ENCODE data around the gene SBF2.

The SBF2 gene

GRCh38 chr11:10322830-10323792 is 29.1 kb upstream of the SBF2 start:
- 30% methylated on average over 7 of the region's 8 CpGs for WGBS
- Histone ChIP-seq H3K4me2 (ENCODE audit: low read length, poor library complexity, severe bottlenecking) (peak overlapping the region; percentile 45), H3K27me3 (ENCODE audit: control insufficient read depth in 1 of 2, insufficient read depth in 1 of 2, low read length in 2 of 2) (no peaks in the 10 kb centered on the region), H4K91ac (ENCODE audit: low read length) (no peak overlapping the region), H3K27ac (ENCODE audit: low read length, poor library complexity, severe bottlenecking) (no peak overlapping the region), H2AFZ (ENCODE audit: low read depth, low read length) (no peak overlapping the region), H2BK120ac (ENCODE audit: low read depth, low read length) (peak overlapping the region; percentile 40), H2BK15ac (ENCODE audit: low read depth, poor library complexity, severe bottlenecking) (peak overlapping the region; percentile 64), H2BK12ac (ENCODE audit: low read length in 2 of 2) (peak overlapping the region; percentile 75 to 80), H3K23ac (ENCODE audit: low read length in 2 of 2) (no peak overlapping the region), H3K4me1 (ENCODE audit: control insufficient read depth, insufficient read depth, low read depth, low read length) (peaks cover 10% of the 10 kb centered on the region), H3K9me3 (ENCODE audit: control insufficient read depth, low read length) (no peaks in the 10 kb centered on the region), H3K14ac (ENCODE audit: low read length in 2 of 2) (no peak overlapping the region), H3K79me1 (replicated peaks; ENCODE audit: low read length, poor library complexity, severe bottlenecking) (no peaks in the 10 kb centered on the region), H3K9ac (ENCODE audit: low read length) (peak overlapping the region; percentile 88), H2AK5ac (ENCODE audit: low read length, severe bottlenecking) (peak overlapping the region; percentile 89), H4K8ac (ENCODE audit: low read length) (no peak overlapping the region), H3K4ac (ENCODE audit: low read depth in 1 of 2, low read length in 2 of 2) (peak overlapping the region in 1 of 2 experiments; percentile 38), H3K4me3 (ENCODE audit: insufficient read depth in 1 of 2, low read depth in 1 of 2, low read length in 2 of 2) (peak overlapping the region in 1 of 2 experiments; percentile 43), H2BK5ac (ENCODE audit: low read depth, low read length, poor library complexity, severe bottlenecking) (no peak overlapping the region), H3K36me3 (ENCODE audit: control insufficient read depth in 1 of 2, insufficient read depth in 2 of 2, low read depth in 1 of 2, low read length in 2 of 2) (no peaks in the 10 kb centered on the region), H3K18ac (ENCODE audit: low read depth in 1 of 2, low read length in 2 of 2) (peak overlapping the region in 1 of 2 experiments; percentile 88)
- peak; percentile 95 for DNase-seq

- Histone ChIP-seq H3K27ac (ENCODE audit: low read length, poor library complexity, severe bottlenecking) (no peak overlapping the region), H3K27me3 (ENCODE audit: control insufficient read depth in 1 of 2, insufficient read depth in 1 of 2, low read length in 2 of 2) (no peaks in the 10 kb centered on the region), H3K14ac (ENCODE audit: low read length in 2 of 2) (peak overlapping the region in 1 of 2 experiments; percentile 64), H3K18ac (ENCODE audit: low read depth in 1 of 2, low read length in 2 of 2) (peak overlapping the region; percentile 81 to 96), H2AFZ (ENCODE audit: low read depth, low read length) (no peak overlapping the region), H3K23ac (ENCODE audit: low read length in 2 of 2) (no peak overlapping the region), H2AK5ac (ENCODE audit: low read length, severe bottlenecking) (peak overlapping the region; percentile 76), H3K4me3 (ENCODE audit: insufficient read depth in 1 of 2, low read depth in 1 of 2, low read length in 2 of 2) (peak overlapping the region in 1 of 2 experiments; percentile 43), H2BK5ac (ENCODE audit: low read depth, low read length, poor library complexity, severe bottlenecking) (no peak overlapping the region), H3K36me3 (ENCODE audit: control insufficient read depth in 1 of 2, insufficient read depth in 2 of 2, low read depth in 1 of 2, low read length in 2 of 2) (no peaks in the 10 kb centered on the region), H3K4me2 (ENCODE audit: low read length, poor library complexity, severe bottlenecking) (no peak overlapping the region), H2BK120ac (ENCODE audit: low read depth, low read length) (no peak overlapping the region), H4K8ac (ENCODE audit: low read length) (no peak overlapping the region), H3K9me3 (ENCODE audit: control insufficient read depth, low read length) (no peaks in the 10 kb centered on the region), H3K9ac (ENCODE audit: low read length) (peak overlapping the region; percentile 88), H2BK12ac (ENCODE audit: low read length in 2 of 2) (peak overlapping the region in 1 of 2 experiments; percentile 97), H4K91ac (ENCODE audit: low read length) (peak overlapping the region; percentile 52), H3K79me1 (replicated peaks; ENCODE audit: low read length, poor library complexity, severe bottlenecking) (no peaks in the 10 kb centered on the region), H3K4me1 (ENCODE audit: control insufficient read depth, insufficient read depth, low read depth, low read length) (peaks cover 12% of the 10 kb centered on the region), H3K4ac (ENCODE audit: low read depth in 1 of 2, low read length in 2 of 2) (peak overlapping the region; percentile 66 to 92), H2BK15ac (ENCODE audit: low read depth, poor library complexity, severe bottlenecking) (peak overlapping the region; percentile 60)
- DNase-seq = no peak
- 88% methylated on average over 2 of the region's 2 CpGs for WGBS
Measured at GRCh38 chr11:10322401-10322800, 28.4 kb upstream of the SBF2 start.

GRCh38 chr11:10320736-10321465 is 26.9 kb upstream of the SBF2 start:
- no peaks in the 10 kb centered on the region for H3K79me1 ChIP-seq (replicated peaks; ENCODE audit: low read length, poor library complexity, severe bottlenecking)
- H3K4me2 ChIP-seq (ENCODE audit: low read length, poor library complexity, severe bottlenecking) = no peak overlapping the region
- H3K14ac ChIP-seq (ENCODE audit: low read length in 2 of 2) = no peak overlapping the region
- H2BK15ac ChIP-seq (ENCODE audit: low read depth, poor library complexity, severe bottlenecking) = no peak overlapping the region
- H2BK5ac ChIP-seq (ENCODE audit: low read depth, low read length, poor library complexity, severe bottlenecking) = no peak overlapping the region
- no peak overlapping the region for H2AK5ac ChIP-seq (ENCODE audit: low read length, severe bottlenecking)
- H3K18ac ChIP-seq (ENCODE audit: low read depth in 1 of 2, low read length in 2 of 2) = no peak overlapping the region
- H3K4me1 ChIP-seq (ENCODE audit: control insufficient read depth, insufficient read depth, low read depth, low read length) = peaks cover 11% of the 10 kb centered on the region
- H2BK120ac ChIP-seq (ENCODE audit: low read depth, low read length) = no peak overlapping the region
- H3K4me3 ChIP-seq (ENCODE audit: insufficient read depth in 1 of 2, low read depth in 1 of 2, low read length in 2 of 2) = no peak overlapping the region
- no peak overlapping the region for H3K9ac ChIP-seq (ENCODE audit: low read length)
- no peaks in the 10 kb centered on the region for H3K36me3 ChIP-seq (ENCODE audit: control insufficient read depth in 1 of 2, insufficient read depth in 2 of 2, low read depth in 1 of 2, low read length in 2 of 2)
- no peak overlapping the region for H3K4ac ChIP-seq (ENCODE audit: low read depth in 1 of 2, low read length in 2 of 2)
- DNase-seq = no peak
- no peak overlapping the region for H2AFZ ChIP-seq (ENCODE audit: low read depth, low read length)
- no peak overlapping the region for H4K8ac ChIP-seq (ENCODE audit: low read length)
- H4K91ac ChIP-seq (ENCODE audit: low read length) = no peak overlapping the region
- no peaks in the 10 kb centered on the region for H3K9me3 ChIP-seq (ENCODE audit: control insufficient read depth, low read length)
- H3K27me3 ChIP-seq (ENCODE audit: control insufficient read depth in 1 of 2, insufficient read depth in 1 of 2, low read length in 2 of 2) = no peaks in the 10 kb centered on the region
- WGBS = 100% methylated on average over 2 of the region's 4 CpGs
- H3K27ac ChIP-seq (ENCODE audit: low read length, poor library complexity, severe bottlenecking) = no peak overlapping the region
- H3K23ac ChIP-seq (ENCODE audit: low read length in 2 of 2) = no peak overlapping the region
- H2BK12ac ChIP-seq (ENCODE audit: low read length in 2 of 2) = no peak overlapping the region

Measured in mesenchymal stem cell (in vitro differentiated cells and primary cell).